T-cell (primary cell): Measurements from ENCODE around the gene SSUH2. TPM values are rescaled to one million over a fixed set of nuclear protein-coding genes. Genes with fewer than 3 reads are reported as not detected.
"Not testable (repeated sequence)": the region's sequence is repeated elsewhere in the genome, so short reads cannot be mapped to it uniquely, and the experiment has no call there.

Experiments used
- ATAC-seq, 4 experiments: fragments of 200-7000 bp in 3 of 4; fragments of 150-1000 bp in 1 of 4; cut with Tn5 transposase; replicated peaks in 1 of 4; 1 replicate in 3 of 4; 2 replicates in 1 of 4; pipeline ENCODE4 v1.10.0; 2021; ENCODE audit warnings: moderate library complexity in 3 of 4, mild to moderate bottlenecking in 2 of 4, moderate number of reproducible peaks in 1 of 4
- CTCF ChIA-PET, 2 donors: fragments of 300-600 bp; sonication (Branson Sonifier 250); formaldehyde crosslinking; loops; one replicate each; lab custom pipeline; 2022; ENCODE audit warnings: antibody characterized with exemption in 2 of 2; lab: Charles Lee
- POLR2A ChIA-PET, 2 donors: fragments of 300-600 bp; sonication (Branson Sonifier 250); formaldehyde crosslinking; loops; one replicate each; lab custom pipeline; 2022; ENCODE audit warnings: antibody characterized with exemption in 2 of 2; lab: Charles Lee
- DNase-seq, 35 experiments: peaks; one replicate each; pipeline versions ENCODE4 v3.0.0 to v3.0.0-alpha.2; 2013 to 2023
- H3K27ac ChIP-seq: one replicate; pipeline ENCODE4 v1.5.1; 2013; ENCODE audit warnings: low read length
- H3K27me3 ChIP-seq, 2 experiments: replicated peaks in 1 of 2; 1 replicate in 1 of 2; 2 replicates in 1 of 2; pipeline versions ENCODE4 v1.6.1 to v1.7.0; 2013; ENCODE audit warnings: low read length in 1 of 2, mixed read lengths in 1 of 2; ENCODE audit not compliant: control insufficient read depth in 2 of 2, insufficient read depth in 2 of 2; ENCODE audit errors: extremely low read depth in 1 of 2
- H3K36me3 ChIP-seq, 2 donors: 1 replicate in 1 of 2; 2 replicates in 1 of 2; pipeline versions ENCODE4 v1.6.1 to v1.7.0; 2013; ENCODE audit warnings: low read length in 1 of 2; ENCODE audit not compliant: control insufficient read depth in 2 of 2, insufficient read depth in 1 of 2; ENCODE audit errors: extremely low read depth in 1 of 2
- H3K4me1 ChIP-seq, 2 experiments: 1 replicate in 1 of 2; 2 replicates in 1 of 2; pipeline versions ENCODE4 v1.6.1 to v1.7.0; 2013; ENCODE audit warnings: low read length in 2 of 2, mixed read lengths in 1 of 2; ENCODE audit not compliant: insufficient read depth in 2 of 2, control insufficient read depth in 1 of 2; ENCODE audit errors: extremely low read depth in 1 of 2
- H3K4me3 ChIP-seq, 2 donors: 1 replicate in 1 of 2; 2 replicates in 1 of 2; pipeline versions ENCODE4 v1.5.1 to v1.7.0; 2013; ENCODE audit warnings: mild to moderate bottlenecking in 2 of 2, low read length in 1 of 2, moderate library complexity in 1 of 2; ENCODE audit not compliant: control insufficient read depth in 1 of 2; ENCODE audit errors: extremely low read depth in 1 of 2
- H3K9me3 ChIP-seq: 2 replicates; pipeline ENCODE4 v1.7.0; 2013
- H3K27ac Mint-ChIP-seq, 2 donors: one replicate each; pipeline ENCODE4 v1.8.0; 2020 to 2021; ENCODE audit warnings: mild to moderate bottlenecking in 2 of 2, mixed read lengths in 2 of 2
- H3K27me3 Mint-ChIP-seq, 2 donors: one replicate each; pipeline ENCODE4 v1.8.0; 2021 to 2022; ENCODE audit warnings: mixed read lengths in 2 of 2
- H3K36me3 Mint-ChIP-seq: one replicate; pipeline ENCODE4 v1.8.0; 2021; ENCODE audit warnings: mixed read lengths
- H3K4me1 Mint-ChIP-seq, 3 donors: one replicate each; pipeline ENCODE4 v1.8.0; 2020 to 2022; ENCODE audit warnings: mixed read lengths in 3 of 3, mild to moderate bottlenecking in 1 of 3
- H3K4me3 Mint-ChIP-seq, 3 donors: one replicate each; pipeline ENCODE4 v1.8.0; 2020 to 2022; ENCODE audit warnings: mild to moderate bottlenecking in 3 of 3, mixed read lengths in 3 of 3, moderate library complexity in 3 of 3
- H3K9me3 Mint-ChIP-seq, 3 donors: one replicate each; pipeline ENCODE4 v1.8.0; 2020 to 2022; ENCODE audit warnings: mixed read lengths in 3 of 3
- WGBS: methylation state at CpG from one replicate; pipeline ENCODE4 v1.1.5; 2013; ENCODE audit warnings: missing lambda C conversion rate; ENCODE audit not compliant: insufficient coverage; 5-methylcytosine and 5-hydroxymethylcytosine counted together
- total RNA-seq, 35 experiments: library from RNA in 6 of 35; stranded (reverse) in 6 of 35; fragments of 120-200 nt in 1 of 35; gene quantifications; one replicate each; pipeline versions ENCODE4 v1.2.1 to v1.2.4 and lab custom pipeline; 2013 to 2026

The SSUH2 gene
- total RNA-seq, 5 donors from 2014 or later (not counting 1 experiment from before 2014, with no cell fraction given): 0.13 TPM; not detected in 4

DNA sequence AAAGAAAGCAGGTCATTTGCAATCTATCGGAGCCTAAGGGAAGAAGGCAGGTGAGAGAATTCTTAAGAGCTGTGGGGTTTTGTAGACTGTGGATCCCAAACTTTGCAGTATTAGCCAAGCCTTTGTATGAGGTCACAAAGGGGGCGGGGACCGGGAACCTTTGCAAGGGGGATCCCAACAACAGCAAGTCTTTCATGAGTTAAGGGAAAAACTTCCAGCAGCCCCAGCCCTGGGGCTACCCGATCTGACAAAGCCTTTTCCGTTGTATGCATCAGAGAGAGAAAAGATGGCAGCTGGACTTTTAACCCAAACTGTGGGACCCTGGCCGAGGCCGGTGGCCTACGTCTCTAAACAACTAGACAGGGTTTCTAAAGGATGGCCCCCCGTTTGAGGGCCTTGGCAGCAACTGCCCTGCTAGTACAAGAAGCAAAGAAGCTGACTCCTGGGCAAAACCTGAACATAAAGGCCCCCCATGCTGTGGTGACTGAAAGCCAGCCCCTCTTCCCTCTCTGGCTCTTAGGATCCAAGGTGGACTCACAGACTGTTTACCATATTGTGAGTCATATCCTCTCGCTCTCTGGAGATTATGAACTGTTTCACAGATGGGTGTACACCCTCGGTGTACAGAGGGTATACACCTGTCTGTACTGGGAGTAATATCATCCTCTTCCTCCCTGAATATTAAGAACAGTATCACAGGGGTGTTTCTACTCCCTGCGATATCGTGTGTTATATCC is 35.4 kb upstream of the SSUH2 start:
- CTCF ChIA-PET, H3K36me3 Mint-ChIP-seq, POLR2A ChIA-PET, DNase-seq, H3K27me3 ChIP-seq, ATAC-seq, H3K27me3 Mint-ChIP-seq, H3K4me1 ChIP-seq, H3K9me3 Mint-ChIP-seq, H3K36me3 ChIP-seq, H3K9me3 ChIP-seq, H3K4me3 Mint-ChIP-seq, H3K4me1 Mint-ChIP-seq, H3K4me3 ChIP-seq, H3K27ac ChIP-seq: not testable (repeated sequence)
- 79% methylated on average over 7 of the region's 13 CpGs for WGBS
- peak overlapping the region in 1 of 2 donors; percentile 52 for H3K27ac Mint-ChIP-seq

GRCh38 chr3:8678751-8679150 is 34.2 kb upstream of the SSUH2 start:
- H3K4me1 ChIP-seq: no peaks in the 10 kb centered on the region
- POLR2A ChIA-PET: no interaction called here

GRCh38 chr3:8677258-8677657 is 32.7 kb upstream of the SSUH2 start:
- H3K4me1 ChIP-seq, POLR2A ChIA-PET, H3K4me3 ChIP-seq, H3K36me3 ChIP-seq, H3K27me3 ChIP-seq, H3K9me3 Mint-ChIP-seq, H3K4me1 Mint-ChIP-seq, H3K9me3 ChIP-seq, H3K27me3 Mint-ChIP-seq, H3K36me3 Mint-ChIP-seq, H3K27ac ChIP-seq, H3K4me3 Mint-ChIP-seq, ATAC-seq, CTCF ChIA-PET, DNase-seq, H3K27ac Mint-ChIP-seq: not testable (repeated sequence)
- 100% methylated on average over 1 of the region's 6 CpGs for WGBS

More at GRCh38 chr3:8678751-8679150, 34.2 kb upstream of the SSUH2 start:
- H3K27ac ChIP-seq: no peak overlapping the region
- Mint-ChIP-seq H3K4me3 (no peak overlapping the region), H3K4me1 (peaks cover 0 to 3% (median 0%) of the 10 kb centered on the region in 3 donors), H3K27me3 (peaks cover 4 to 7% of the 10 kb centered on the region in 2 donors), H3K27ac (no peak overlapping the region), H3K9me3 (no peaks in the 10 kb centered on the region), H3K36me3 (no peaks in the 10 kb centered on the region)
- CTCF ChIA-PET: no interaction called here
- no peak for DNase-seq
- H3K4me3 ChIP-seq: no peak overlapping the region
- H3K27me3 ChIP-seq: no peaks in the 10 kb centered on the region
- 75% methylated on average over 4 of the region's 19 CpGs for WGBS
- no peak for ATAC-seq
- no peaks in the 10 kb centered on the region for H3K9me3 ChIP-seq
- H3K36me3 ChIP-seq: no peaks in the 10 kb centered on the region

DNA sequence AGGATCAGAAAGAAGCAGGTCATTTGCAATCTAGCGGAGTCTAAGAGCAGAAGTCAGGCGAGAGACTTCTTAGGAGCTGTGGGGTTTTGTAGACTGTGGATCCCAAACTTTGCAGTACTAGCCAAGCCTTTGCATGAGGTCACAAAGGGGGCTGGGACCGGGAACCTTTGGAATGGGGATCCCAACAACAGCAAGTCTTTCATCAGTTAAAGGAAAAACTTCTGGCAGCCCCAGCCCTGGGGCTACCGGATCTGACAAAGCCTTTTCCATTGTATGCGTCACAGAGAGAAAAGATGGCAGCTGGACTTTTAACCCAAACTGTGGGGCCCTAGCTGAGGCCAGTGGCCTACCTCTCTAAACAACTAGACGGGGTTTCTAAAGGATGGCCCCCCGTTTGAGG is 31.0 kb upstream of the SSUH2 start:
- H3K27ac Mint-ChIP-seq, H3K27me3 ChIP-seq, H3K27me3 Mint-ChIP-seq, H3K4me1 ChIP-seq, H3K9me3 ChIP-seq, H3K36me3 ChIP-seq, H3K4me3 ChIP-seq, DNase-seq, ATAC-seq, CTCF ChIA-PET, H3K9me3 Mint-ChIP-seq, H3K27ac ChIP-seq, H3K36me3 Mint-ChIP-seq, POLR2A ChIA-PET, H3K4me3 Mint-ChIP-seq, H3K4me1 Mint-ChIP-seq: not testable (repeated sequence)
- WGBS: 95% methylated on average over 4 of the region's 7 CpGs

GRCh38 chr3:8673083-8673737 is 28.6 kb upstream of the SSUH2 start:
- H3K36me3 ChIP-seq: no peaks in the 10 kb centered on the region
- no peaks in the 10 kb centered on the region for H3K27me3 ChIP-seq
- no peaks in the 10 kb centered on the region for H3K4me1 ChIP-seq
- 97% methylated on average over 5 of the region's 14 CpGs for WGBS
- Mint-ChIP-seq H3K9me3 (peaks cover 0 to 5% (median 5%) of the 10 kb centered on the region in 3 donors), H3K27ac (no peak overlapping the region), H3K27me3 (no peaks in the 10 kb centered on the region), H3K36me3 (no peaks in the 10 kb centered on the region), H3K4me3 (no peak overlapping the region), H3K4me1 (no peaks in the 10 kb centered on the region)
- H3K4me3 ChIP-seq: no peak overlapping the region
- no peaks in the 10 kb centered on the region for H3K9me3 ChIP-seq
- POLR2A ChIA-PET: no interaction called here
- H3K27ac ChIP-seq: no peak overlapping the region
- ATAC-seq: no peak
- no peak for DNase-seq
- CTCF ChIA-PET: no interaction called here

DNA sequence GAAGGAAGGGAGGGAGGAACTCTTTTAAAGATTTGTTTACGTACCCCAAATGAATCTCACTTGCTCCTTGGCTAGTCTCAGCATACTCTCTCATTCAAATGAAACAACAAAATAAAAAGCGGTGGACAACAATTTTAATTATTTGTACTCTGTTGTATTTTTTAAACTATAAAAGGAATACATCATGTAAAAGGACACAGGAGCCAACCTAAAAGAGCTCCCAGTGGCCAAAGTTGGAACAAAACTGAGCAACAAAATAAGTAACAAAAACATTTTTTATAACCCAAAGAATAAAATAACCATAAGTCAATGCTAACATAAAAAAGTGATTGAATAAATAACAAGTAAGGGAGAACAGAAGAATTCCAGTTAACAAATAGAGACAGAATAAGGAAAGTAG is 24.4 kb upstream of the SSUH2 start:
- ATAC-seq: no peak
- Histone ChIP-seq H3K36me3 (no peaks in the 10 kb centered on the region), H3K27ac (no peak overlapping the region), H3K27me3 (peaks cover 0 to 6% of the 10 kb centered on the region in 2 experiments), H3K9me3 (no peaks in the 10 kb centered on the region), H3K4me1 (no peaks in the 10 kb centered on the region), H3K4me3 (no peak overlapping the region)
- Mint-ChIP-seq H3K9me3 (peaks cover 0 to 5% (median 5%) of the 10 kb centered on the region in 3 donors), H3K27me3 (peaks cover 7 to 11% of the 10 kb centered on the region in 2 donors), H3K27ac (no peak overlapping the region), H3K4me3 (no peak overlapping the region), H3K4me1 (no peaks in the 10 kb centered on the region), H3K36me3 (no peaks in the 10 kb centered on the region)
- no peak for DNase-seq
- WGBS: no CpG with 5 or more reads among the region's 2 CpGs
- ChIA-PET POLR2A (no interaction called here), CTCF (no interaction called here)
